ENCODE results near the gene LRIT3. TPM values are rescaled to one million over a fixed set of nuclear protein-coding genes. Genes with fewer than 3 reads are reported as not detected.

The LRIT3 gene
- total RNA-seq, 1 experiment from 2014 or later, result 0.26 TPM

DNA sequence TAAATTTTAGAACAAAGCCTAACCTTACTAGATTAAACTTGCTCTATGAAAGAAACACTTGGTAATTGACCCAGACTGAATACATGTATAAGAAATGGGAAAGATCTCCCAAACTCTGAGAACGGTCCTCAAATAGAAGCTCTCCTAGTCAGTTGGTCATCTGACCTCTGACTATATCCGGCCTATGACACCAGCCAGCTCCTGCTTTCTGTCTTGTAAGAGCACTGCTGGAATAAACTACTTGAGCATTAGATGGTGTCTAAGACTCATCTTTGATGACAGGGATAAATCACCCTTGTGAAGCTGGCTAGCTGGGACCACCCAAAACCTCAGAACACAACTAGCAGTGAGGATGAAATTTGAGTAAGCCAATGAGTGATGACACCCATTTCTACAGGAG lies 24.2 kb downstream of the LRIT3 start:
- Histone ChIP-seq H3K27me3 (replicated peaks; ENCODE audit: insufficient read depth, low read depth, low read length, poor library complexity) (no peaks in the 10 kb centered on the region), H3K4me1 (ENCODE audit: insufficient read depth, low read length, poor library complexity, severe bottlenecking) (no peaks in the 10 kb centered on the region), H3K36me3 (ENCODE audit: insufficient read depth, low read length, poor library complexity, severe bottlenecking) (no peaks in the 10 kb centered on the region), H3K9me3 (ENCODE audit: low read depth, low read length, poor library complexity, severe bottlenecking) (no peaks in the 10 kb centered on the region), H3K4me3 (ENCODE audit: low read depth, low read length, poor library complexity, severe bottlenecking) (no peak overlapping the region), H3K27ac (ENCODE audit: low read depth, low read length, poor library complexity, severe bottlenecking) (no peak overlapping the region)
- BruUV-seq (replicated peaks), result no TSS peak
- ChIA-PET POLR2A (ENCODE audit: low non-redundant PET) (no interaction called here), CTCF (interaction anchor here (0.6 kb wide), 1 partner anchor 11 kb away, joined by 3 read pairs; no protein-coding TSS in a partner anchor)
- DNase-seq (ENCODE audit: low spot score), result no peak
- TF ChIP-seq, protein P1, sequence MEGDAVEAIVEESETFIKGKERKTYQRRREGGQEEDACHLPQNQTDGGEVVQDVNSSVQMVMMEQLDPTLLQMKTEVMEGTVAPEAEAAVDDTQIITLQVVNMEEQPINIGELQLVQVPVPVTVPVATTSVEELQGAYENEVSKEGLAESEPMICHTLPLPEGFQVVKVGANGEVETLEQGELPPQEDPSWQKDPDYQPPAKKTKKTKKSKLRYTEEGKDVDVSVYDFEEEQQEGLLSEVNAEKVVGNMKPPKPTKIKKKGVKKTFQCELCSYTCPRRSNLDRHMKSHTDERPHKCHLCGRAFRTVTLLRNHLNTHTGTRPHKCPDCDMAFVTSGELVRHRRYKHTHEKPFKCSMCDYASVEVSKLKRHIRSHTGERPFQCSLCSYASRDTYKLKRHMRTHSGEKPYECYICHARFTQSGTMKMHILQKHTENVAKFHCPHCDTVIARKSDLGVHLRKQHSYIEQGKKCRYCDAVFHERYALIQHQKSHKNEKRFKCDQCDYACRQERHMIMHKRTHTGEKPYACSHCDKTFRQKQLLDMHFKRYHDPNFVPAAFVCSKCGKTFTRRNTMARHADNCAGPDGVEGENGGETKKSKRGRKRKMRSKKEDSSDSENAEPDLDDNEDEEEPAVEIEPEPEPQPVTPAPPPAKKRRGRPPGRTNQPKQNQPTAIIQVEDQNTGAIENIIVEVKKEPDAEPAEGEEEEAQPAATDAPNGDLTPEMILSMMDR (conservative IDR thresholded peaks at IDR 0.05; ENCODE audit: low read depth, low read length), result no peak
- TF ChIP-seq EZH2 (IDR thresholded peaks at IDR 0.05; ENCODE audit: borderline replicate concordance, low read depth, low read length, poor library complexity, severe bottlenecking), result no peak
- intact Hi-C loops (cut with micrococcal nuclease; ENCODE audit: unreplicated experiment), result no loop called here

DNA sequence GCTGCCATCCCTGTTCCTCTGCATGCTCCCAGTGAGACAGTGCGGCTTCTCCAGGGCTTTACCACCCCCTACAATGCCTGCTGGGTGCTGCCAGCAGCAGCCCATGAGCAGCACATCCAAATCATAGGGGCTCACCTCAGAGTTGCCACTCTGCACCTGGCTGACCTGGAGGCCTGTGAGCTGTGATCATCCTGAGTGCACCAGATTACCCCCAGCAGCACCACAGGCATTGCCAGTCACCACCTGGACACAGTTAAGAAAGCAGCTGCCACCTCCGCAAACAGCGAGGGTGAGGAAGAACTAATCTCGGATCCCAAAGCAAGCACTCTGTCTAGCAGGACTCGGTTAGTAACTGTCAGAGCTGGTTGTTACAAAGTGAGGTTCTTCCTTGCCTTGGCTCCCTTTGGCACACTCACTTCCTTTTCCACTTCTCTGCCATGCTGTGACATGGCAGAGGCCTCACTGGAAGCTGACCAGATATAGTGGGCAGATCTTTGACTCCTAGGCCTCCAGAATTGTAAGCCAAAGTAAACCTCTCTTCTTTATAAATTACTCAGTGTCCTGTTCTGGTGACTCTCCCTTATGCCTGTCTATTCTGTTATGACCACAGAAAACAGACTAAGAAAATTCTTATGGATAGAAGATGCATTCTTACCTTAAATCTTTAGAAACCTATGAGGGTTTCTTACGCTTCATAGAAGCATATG lies 25.2 kb downstream of the LRIT3 start:
- intact Hi-C loops (cut with micrococcal nuclease; ENCODE audit: unreplicated experiment), result no loop called here
- no peak for DNase-seq (ENCODE audit: low spot score)
- TF ChIP-seq EZH2 (IDR thresholded peaks at IDR 0.05; ENCODE audit: borderline replicate concordance, low read depth, low read length, poor library complexity, severe bottlenecking), result no peak
- TF ChIP-seq, protein P1 (conservative IDR thresholded peaks at IDR 0.05; ENCODE audit: low read depth, low read length), result no peak
- Histone ChIP-seq H3K36me3 (ENCODE audit: insufficient read depth, low read length, poor library complexity, severe bottlenecking) (no peaks in the 10 kb centered on the region), H3K4me3 (ENCODE audit: low read depth, low read length, poor library complexity, severe bottlenecking) (no peak overlapping the region), H3K27ac (ENCODE audit: low read depth, low read length, poor library complexity, severe bottlenecking) (no peak overlapping the region), H3K9me3 (ENCODE audit: low read depth, low read length, poor library complexity, severe bottlenecking) (no peaks in the 10 kb centered on the region), H3K4me1 (ENCODE audit: insufficient read depth, low read length, poor library complexity, severe bottlenecking) (no peaks in the 10 kb centered on the region), H3K27me3 (replicated peaks; ENCODE audit: insufficient read depth, low read depth, low read length, poor library complexity) (no peaks in the 10 kb centered on the region)
- no TSS peak for BruUV-seq (replicated peaks)
- CTCF ChIA-PET, result no interaction called here
- POLR2A ChIA-PET (ENCODE audit: low non-redundant PET), result no interaction called here

DNA sequence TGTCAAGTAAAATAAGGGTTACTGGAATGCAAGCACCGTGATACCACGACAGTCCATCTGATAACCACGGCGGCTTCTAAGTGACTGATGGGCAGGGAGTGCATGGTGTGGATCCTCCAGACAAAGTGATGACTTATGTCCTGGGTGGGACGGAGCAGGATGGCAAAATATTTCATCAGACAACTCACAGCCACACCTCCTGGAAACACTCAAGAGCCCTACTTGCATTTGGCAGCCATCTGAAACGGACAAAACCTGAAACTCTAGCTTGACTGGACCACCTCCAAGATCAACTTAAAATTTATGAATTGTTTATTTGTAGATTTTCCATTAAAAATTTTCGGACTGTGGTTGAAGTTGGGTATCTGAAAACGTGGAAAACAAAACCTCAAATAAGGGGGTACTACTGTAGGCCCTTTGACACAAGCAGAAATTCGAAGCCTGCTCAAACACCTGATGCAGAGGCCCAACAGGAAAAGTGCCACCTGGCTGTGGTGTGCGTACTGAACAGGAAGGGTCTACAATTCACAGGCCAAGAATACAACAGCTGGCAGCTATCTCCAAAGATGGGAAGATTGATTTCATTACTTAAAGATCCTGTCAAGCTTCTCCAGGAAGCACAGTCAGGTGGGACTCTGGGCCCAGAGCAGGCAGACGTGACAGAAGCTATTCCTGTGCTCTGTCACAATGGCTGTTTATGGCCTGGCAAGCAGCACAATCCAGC lies 26.0 kb downstream of the LRIT3 start:
- intact Hi-C loops (cut with micrococcal nuclease; ENCODE audit: unreplicated experiment), result no loop called here
- DNase-seq (ENCODE audit: low spot score), result no peak
- BruUV-seq (replicated peaks), result no TSS peak
- Histone ChIP-seq H3K36me3 (ENCODE audit: insufficient read depth, low read length, poor library complexity, severe bottlenecking) (no peaks in the 10 kb centered on the region), H3K4me3 (ENCODE audit: low read depth, low read length, poor library complexity, severe bottlenecking) (no peak overlapping the region), H3K27ac (ENCODE audit: low read depth, low read length, poor library complexity, severe bottlenecking) (no peak overlapping the region), H3K4me1 (ENCODE audit: insufficient read depth, low read length, poor library complexity, severe bottlenecking) (no peaks in the 10 kb centered on the region), H3K27me3 (replicated peaks; ENCODE audit: insufficient read depth, low read depth, low read length, poor library complexity) (no peaks in the 10 kb centered on the region), H3K9me3 (ENCODE audit: low read depth, low read length, poor library complexity, severe bottlenecking) (no peaks in the 10 kb centered on the region)
- TF ChIP-seq, protein P1 (conservative IDR thresholded peaks at IDR 0.05; ENCODE audit: low read depth, low read length), result no peak
- TF ChIP-seq EZH2 (IDR thresholded peaks at IDR 0.05; ENCODE audit: borderline replicate concordance, low read depth, low read length, poor library complexity, severe bottlenecking), result no peak
- ChIA-PET POLR2A (ENCODE audit: low non-redundant PET) (no interaction called here), CTCF (no interaction called here)
